CD4-positive, alpha-beta T cell treated with Interleukin-2 at 100 ng/mL for 4 hours (primary cell): Measurements from ENCODE around the gene SESTD1.
"Not testable (repeated sequence)": the region's sequence is repeated elsewhere in the genome, so short reads cannot be mapped to it uniquely, and the experiment has no call there.

ENCODE experiments used
- DNase-seq: peaks from one replicate; pipeline ENCODE4 v3.0.0-alpha.2; 2020; ENCODE audit warnings: low spot score

Gene SESTD1

DNA sequence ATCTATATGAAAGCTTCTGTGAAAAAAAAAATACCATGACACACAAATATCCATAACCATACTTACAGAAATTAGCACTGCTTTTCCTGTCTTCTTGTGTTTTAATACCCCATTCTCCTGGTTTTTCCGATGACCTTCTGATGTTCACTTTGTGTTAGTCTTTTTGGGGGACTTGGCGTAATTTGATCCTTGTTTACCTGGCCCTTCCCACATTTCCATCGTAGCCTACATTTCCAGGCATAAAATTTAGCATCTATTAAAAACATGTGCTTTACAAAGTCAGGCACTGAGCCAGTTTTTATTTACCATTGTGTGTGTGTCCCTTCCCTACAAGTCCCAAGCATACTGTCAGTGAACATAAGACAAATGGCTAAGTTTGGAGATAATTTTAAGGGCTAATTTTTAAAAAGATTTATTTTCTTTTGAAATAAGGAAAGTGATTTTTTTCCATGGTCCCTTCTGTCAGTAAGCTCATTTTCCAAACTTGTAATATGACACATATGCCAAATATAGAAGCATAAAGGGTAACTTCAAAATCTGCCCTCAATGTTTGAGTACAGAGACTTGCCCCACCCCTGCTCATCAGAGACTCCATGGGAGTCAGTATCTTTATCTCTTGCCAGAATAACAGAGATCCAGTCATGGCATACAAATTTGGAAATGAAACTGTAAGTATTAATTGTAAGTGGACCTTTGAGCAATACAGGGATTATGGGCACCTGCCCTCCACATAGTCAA lies 27.3 kb downstream of the SESTD1 start:
- DNase-seq = no peak

DNA sequence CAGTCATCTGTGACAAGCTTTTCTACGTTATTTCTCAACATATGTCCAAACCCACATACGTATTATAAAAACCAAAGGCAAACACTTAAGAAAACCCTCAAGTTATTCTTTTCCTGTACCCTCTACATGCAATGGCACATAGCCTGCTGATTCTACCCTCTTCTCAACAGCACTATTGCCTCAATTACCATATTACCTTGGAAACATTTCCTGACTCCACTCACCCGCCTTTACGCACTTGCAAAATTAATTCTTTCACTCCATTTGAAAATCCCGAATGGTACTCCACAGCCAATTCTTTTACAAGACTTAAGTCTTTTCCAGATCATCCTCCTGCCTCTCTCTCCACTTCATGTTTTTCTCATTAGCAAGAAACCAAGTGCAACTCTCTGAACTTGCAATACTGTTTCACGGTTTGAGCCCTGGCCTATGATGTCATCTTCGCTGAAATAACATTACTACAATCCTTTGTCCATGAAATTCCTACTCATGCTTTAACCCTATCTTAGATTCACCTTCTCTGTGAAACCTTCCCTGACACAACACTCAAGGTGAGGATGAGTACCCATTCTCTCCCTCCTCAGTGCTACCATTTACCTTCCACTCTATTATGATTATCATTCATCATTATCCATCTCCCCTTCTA lies 29.0 kb downstream of the SESTD1 start:
- DNase-seq = no peak

DNA sequence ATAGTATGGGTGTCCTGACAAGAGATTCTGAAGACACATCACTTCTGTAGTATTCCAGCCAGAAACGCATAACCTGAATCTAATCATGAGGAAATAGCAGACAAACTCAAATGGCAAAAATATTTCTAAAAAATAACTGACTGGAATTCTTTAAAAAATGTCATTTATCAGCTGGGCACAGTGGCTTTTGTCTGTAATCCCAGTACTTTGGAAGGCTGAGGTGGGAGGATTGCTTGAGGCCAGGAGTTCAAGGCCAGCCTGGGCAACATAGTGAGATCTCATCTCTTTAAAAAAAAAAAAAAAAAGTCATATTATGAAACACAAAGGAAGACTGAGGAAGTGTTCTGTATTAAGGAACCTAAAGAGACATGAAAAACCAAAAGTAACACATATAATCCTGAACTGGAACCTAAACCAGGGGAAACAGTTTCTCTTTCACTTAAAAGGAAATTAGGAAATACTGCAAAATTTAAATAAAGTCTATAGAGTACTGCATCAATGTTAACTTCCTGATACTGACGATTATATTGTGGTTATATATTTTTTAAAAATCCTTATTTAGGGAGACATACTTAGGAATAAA lies 29.9 kb downstream of the SESTD1 start:
- DNase-seq = no peak

DNA sequence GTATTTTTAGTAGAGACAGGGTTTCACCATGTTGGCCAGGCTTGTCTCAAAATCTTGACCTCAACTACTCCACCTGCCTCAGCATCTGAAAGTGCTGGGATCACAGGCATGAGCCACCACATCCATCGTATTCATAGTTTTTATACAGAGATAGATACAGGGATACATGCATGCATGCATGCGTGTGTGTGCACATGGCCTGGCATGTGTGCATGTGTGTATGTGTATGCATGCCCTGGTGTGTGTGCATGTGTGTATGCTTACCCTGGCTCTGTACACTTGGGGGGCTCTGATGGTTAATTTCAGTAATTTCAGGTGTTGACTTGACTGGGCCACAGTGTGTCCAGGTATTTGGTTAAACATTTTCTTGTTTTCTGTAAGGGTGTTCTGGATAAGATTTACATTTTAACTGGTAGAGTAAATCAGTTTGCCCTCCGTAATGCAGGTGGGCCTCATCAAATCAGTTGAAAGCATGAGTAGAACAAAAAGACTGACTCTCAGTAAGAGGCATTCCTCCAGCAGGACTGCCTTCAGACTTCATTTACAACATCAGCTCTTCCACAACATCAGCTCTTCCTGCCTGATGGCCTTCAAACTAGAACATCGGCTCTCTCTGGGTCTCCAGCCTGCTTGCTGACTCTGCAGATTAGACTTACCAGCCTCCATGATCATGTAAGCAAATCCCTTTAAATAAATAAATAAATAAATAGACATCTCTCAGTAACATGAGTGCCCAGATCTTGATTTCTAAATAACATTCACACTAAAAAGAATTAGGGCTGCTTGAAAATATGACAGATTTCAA lies 30.8 kb downstream of the SESTD1 start:
- no peak for DNase-seq

DNA sequence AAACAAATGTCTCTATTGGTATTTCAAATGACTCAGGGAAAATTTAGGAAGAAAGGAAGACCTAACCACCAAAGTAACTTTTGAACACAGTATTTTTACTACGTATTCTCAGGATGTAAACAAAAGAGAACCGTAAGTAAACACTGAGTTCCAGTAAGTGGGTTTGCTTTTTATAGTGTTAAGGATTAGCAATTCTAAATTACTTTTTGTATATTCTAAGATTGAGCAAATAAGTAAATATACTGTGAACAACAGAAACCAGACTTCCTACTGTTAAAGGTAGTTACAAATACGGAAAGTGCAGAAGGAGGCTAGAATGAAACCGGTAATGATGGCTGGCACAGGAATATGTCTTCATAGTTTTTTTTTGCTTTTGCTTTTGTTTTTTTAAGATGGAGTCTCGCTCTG lies 31.5 kb downstream of the SESTD1 start:
- no peak for DNase-seq

DNA sequence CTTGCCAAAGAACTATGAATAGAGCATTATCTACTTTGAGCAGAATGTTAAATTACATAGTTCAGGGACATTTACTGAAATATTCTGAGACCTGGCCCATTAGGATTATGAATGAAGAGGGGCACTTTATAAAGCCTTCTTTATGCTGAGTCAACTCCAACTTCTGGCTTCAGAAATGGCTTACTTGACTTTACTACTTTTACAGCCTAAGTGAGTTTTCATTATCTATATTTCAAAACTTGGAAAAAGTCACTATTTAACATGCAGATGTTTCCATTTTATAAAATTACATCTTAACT lies 37.7 kb downstream of the SESTD1 start:
- DNase-seq = no peak

DNA sequence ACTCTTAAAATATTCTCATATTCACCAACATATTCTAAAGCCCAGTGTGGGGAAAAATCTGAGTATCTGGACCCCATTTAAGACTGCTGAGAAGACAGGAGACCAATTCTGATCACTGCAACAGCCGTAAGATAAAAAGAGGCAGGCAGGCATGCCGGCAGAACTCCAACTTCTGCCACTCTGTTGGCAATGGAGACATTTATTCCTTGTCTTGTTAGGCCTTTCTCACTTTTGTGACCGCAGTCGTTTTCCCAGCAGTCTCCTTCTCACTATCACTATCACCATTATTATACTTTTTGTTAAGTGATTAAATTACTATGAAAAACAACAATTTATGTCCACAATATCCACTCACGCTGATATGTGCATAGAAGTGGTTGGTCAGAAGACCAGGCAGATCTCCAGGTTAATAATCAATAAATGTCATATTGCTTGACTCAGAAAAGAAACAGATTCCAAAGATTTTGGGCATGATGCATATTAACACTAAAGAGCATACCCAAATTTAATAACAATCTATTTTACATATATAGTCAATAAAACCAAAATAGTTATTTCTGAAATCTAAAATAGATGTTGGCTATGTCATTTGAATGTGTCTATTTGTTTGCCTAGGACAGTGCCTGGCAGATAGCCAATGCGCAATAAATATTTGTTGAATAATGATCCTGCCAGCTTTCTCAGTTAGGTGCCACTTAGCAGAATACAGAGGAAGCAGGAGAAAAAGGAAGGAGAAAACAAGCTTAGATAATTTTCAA lies 38.2 kb downstream of the SESTD1 start:
- no peak for DNase-seq

DNA sequence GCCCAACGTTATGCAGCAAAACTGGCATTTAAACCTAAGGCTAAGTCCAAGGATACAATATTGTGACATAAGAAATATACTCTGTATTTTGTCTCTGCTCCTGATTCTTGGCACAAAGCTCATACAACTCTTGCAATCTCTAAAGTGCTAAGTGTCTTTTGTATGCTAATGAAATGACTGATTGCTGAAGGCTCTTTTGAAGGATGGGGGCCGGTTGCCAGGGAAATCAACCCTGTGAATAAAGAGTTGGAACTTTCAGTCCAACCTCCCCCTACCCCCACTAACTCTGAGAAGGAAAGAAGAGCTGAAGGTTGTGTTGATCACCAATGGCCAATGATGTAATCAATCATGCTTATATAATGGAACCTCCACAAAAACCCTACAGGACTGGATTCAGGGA lies 40.3 kb downstream of the SESTD1 start:
- no peak for DNase-seq

DNA sequence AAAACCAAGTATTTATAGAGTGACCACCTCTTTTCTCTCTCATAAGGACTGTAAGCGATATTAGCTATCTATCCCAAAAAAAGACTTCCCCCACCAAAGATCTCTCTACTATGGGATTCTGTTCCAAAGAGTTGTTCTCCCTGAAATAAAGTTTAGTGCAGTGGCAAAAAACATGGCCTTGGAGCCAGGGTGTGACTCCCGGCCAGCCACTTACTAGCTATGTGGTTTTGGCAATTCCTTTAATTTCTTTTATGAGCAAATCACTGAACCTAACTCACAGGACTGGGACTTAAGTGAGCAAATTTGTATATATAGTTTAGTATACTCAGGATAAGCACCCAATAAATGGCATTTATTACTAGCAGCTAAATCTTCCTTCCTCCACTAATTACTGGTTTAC lies 42.6 kb downstream of the SESTD1 start:
- no peak for DNase-seq

DNA sequence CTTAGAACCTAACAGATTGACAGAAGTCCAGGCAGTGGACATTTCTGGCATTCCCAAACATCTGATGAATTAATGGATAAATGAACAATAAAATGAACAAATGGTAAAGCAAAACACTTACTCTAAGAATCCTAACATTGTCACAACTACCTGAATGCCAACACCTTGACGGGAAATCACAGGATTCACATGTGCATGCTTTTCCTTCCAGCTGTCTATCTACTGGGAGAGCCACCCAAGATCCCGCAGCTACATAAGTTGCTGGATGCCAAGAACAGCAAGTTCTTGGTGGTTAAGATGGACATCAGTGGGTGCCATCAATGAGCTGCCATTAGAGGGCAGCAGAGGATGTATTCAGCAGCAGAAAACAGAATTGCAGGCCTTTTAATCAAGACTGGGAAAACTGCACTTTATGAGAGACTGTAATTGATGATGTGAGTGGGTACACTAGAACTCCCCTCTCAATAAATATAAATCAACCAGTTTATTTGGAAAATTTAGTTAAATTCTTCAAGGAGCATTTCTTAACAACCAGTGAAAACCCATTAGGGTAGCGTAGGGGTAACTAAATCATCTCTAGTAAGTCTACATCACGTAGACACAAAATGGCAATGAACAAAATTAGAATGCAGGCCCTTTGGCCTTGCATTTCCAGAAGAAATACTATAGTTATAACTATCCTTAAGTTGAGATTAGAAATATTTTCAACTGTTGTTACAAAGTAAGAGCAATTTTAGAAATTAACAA lies 45.6 kb downstream of the SESTD1 start:
- peak; percentile 57 for DNase-seq

DNA sequence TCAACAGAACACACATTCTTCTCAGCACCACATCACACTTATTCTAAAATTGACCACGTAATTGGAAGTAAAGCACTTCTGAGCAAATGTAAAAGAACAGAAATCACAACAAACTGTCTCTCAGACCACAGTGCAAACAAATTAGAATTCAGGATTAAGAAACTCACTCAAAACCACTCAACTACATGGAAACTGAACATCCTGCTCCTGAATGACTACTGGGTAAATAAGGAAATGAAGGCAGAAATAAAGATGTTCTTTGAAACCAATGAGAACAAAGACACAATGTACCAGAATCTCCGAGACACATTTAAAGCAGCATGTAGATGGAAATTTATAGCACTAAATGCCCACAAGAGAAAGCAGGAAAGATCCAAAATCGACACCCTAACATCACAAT lies 50.0 kb downstream of the SESTD1 start:
- DNase-seq = not testable (repeated sequence)

DNA sequence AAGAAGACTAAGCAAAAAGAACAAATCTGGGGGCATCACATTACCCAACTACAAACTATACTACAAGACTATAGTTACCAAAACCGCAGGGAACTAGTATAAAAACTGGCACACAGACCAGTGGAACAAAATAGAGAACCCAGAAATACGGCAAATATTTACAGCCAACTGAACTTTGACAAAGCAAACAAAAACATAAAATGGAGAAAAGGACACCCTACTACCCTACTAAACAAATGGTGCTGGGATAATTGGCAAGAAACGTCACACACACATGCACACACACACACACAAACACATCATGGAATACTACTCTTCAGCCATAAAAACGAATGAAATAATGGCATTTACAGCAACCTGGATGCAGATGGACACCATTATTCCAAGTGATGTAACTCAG lies 53.3 kb downstream of the SESTD1 start:
- no peak for DNase-seq

DNA sequence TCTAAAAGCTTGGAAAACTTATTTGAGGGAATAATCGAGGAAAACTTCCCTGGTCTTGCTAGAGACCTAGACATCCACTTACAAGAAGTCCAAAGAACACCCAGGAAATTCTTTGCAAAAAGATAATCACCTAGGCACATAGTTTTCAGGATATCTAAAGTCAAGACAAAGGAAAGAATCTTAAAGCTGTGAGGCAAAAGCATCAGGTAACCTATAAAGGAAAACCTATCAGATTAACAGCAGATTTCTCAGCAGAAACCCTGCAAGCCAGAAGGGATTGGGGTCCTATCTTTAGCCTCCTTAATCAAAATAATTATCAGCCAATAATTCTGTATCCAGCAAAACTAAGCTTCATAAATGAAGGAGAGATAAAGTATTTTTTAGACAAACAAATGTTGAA lies 56.4 kb downstream of the SESTD1 start:
- not testable (repeated sequence) for DNase-seq

DNA sequence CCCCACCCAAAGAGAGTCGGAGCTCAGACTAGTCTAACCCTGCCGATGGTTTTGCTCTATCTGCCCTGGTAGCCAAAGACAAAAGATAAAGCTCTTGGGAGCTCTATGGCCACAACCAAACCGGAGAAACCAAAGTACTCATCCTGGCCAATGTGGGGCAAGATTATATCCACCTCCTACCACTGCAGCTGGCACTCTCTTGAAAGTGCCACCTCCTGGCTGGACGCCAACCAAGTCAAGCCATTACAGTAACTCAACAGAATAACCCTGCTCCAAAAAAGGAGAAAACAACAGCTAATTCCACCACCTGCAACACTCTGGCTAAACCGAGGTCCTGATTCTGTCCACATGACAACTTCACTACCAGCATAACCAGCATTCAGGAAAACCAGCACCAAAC lies 57.6 kb downstream of the SESTD1 start:
- no peak for DNase-seq

DNA sequence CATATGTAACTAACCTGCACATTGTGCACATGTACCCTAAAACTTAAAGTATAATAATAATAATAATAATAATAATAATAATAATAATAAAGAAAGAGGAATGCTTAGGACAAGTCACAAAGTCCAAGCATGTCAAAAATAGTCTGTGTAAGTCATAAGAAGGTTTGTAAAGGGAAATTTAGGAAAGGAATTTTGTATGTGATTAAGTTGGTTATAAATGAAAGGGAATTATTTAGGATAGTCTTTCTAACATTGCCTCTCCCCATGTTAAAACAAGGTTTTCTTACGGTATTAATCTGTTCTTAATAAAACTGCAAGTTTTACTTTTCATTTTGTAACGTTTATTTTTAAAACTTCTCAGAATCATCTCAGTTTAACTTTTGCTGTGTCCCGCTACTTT lies 62.8 kb downstream of the SESTD1 start:
- DNase-seq = no peak

DNA sequence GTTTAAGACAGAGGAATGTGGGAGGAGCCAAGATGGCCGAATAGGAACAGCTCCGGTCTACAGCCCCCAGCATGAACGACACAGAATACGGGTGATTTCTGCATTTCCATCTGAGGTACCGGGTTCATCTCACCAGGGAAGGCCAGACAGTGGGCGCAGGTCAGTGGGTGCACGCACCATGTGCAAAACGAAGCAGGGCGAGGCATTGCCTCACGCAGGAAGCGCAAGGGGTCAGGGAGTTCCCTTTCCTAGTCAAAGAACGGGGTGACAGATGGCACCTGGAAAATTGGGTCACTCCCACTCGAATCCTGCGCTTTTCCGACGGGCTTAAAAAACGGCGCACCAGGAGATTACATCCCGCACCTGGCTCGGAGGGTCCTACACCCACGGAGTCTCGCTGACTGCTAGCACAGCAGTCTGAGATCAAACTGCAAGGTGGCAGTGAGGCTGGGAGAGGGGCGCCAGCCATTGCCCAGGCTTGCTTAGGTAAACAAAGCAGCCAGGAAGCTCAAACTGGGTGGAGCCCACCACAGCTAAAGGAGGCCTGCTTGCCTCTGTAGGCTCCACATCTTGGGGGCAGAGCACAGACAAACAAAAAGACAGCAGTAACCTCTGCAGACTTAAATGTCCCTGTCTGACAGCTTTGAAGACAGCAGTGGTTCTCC lies 68.6 kb downstream of the SESTD1 start:
- DNase-seq = not testable (repeated sequence)

DNA sequence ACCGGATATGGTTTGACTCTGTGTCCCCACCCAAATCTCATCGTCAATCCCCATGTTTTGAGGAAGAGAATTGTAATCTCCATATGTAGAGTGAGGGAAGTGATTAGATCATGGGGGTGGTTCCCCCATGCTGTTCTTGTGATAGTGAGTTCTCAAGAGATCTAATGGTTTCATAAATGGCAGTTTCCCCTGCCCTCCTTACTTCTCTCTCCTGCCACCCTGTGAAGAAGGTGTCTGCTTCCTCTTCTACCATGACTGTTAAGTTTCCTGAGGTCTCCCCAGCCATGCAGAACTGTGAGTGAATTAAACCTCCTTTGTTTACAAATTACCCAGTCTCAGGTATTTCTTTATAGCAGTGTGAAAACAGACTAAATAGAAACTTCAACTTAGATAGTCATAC lies 69.5 kb downstream of the SESTD1 start:
- DNase-seq = no peak

DNA sequence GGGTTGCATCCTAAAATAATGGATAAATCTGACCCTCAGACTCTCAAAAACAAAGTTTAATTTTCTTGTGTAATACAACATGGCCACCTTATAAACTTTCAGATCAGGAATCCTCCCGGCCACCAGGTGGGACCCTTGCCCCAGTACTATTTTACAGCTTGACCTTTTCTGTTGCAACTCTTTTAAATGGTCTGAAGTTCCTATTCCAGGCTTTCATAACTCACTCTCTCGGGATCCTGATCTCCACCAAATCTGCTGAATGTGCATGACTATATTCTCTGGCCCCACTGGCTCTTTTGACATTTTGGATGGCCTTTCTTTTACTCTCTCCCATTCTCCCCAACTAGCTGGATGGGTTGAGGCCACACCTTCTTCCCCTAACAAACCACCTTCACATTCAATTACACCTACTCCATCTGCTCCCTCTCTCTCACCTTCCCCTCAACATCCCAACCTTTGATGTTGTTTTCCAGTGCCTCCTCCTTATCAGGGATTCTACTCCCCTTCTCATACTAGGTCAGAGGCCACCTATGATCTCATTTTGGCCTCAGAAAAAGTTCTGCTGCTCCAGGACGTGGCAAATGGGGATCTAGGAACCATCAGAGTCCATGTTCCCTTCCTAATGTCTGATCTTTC lies 70.8 kb downstream of the SESTD1 start:
- DNase-seq = no peak

DNA sequence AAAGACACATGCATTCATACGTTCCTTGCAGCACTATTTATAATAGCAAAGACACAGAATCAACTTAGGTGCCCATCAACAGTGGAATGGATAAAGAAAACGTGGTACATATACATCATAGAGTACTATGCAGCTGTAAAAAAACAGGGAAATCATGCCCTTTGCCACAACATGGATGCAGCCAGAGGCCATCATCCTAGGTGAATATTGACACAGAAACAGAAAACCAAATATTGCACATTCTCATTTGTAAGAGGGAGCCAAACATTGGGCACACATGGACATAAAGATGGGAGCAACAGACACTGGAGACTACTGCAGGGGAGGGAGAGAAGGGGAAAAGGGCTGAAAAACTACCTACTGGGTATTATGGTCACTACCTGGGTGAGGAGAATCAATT lies 73.5 kb downstream of the SESTD1 start:
- no peak for DNase-seq

DNA sequence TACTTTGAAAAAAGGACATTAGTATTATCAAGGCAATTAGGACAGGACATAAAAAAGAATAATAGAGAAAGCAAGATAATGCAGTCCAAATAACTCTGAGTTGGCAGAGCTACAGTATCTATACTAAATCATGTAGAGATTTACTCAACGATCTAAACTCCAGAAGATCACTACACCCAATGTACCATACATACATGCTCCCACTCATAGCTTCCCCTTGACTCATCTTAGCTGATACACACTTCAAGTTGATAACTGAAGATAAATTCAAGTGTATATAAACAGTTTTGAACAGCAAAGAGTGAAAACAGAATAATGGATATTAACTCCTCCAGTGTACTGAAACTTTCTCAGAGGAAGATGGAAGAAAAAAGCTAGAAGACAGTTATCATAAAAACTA lies 78.5 kb downstream of the SESTD1 start:
- DNase-seq = no peak
